Measurements from ENCODE around the gene NECAB2.

Gene NECAB2

GRCh38 chr16:84048270-84048669, 80.2 kb downstream of the NECAB2 start:
- in situ Hi-C loops (cut with MboI; ENCODE audit: low sequenced_read_pairs, unreplicated experiment) = no loop called here
- DNase-seq (ENCODE audit: low spot score) = no peak
- no peak for TF ChIP-seq CTCF (IDR thresholded peaks at IDR 0.05; ENCODE audit: borderline replicate concordance, control extremely low read depth, extremely low read depth, insufficient read depth, missing control alignments)

DNA sequence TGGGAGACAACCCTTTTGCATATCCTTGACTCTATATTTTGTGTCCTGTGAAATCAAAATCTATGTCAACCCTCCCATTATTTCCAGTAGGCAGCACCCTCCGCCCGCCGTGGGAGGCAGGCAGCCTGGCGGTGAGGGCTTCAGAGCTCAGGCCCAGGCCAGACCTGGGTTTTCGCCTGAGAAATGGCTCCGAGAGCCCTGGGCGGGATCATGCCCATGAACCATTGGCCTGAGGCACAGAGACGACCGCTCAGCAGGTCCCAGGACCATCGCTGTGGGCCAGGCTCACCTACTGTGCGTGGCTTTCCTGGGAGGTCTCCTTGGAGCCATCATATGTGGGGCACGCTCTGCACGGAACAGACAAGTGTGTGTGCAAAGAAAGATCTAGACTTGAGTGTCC, 80.8 kb downstream of the NECAB2 start:
- TF ChIP-seq CTCF (IDR thresholded peaks at IDR 0.05; ENCODE audit: borderline replicate concordance, control extremely low read depth, extremely low read depth, insufficient read depth, missing control alignments) = no peak
- in situ Hi-C loops (cut with MboI; ENCODE audit: low sequenced_read_pairs, unreplicated experiment) = no loop called here

GRCh38 chr16:84049403-84050060, 81.5 kb downstream of the NECAB2 start:
- DNase-seq (ENCODE audit: low spot score) = no peak
- in situ Hi-C loops (cut with MboI; ENCODE audit: low sequenced_read_pairs, unreplicated experiment) = loop anchor here (25.0 kb wide), 1 partner anchor 87 kb away; the partner anchor contains the start of genes NECAB2 and OSGIN1
- TF ChIP-seq CTCF (IDR thresholded peaks at IDR 0.05; ENCODE audit: borderline replicate concordance, control extremely low read depth, extremely low read depth, insufficient read depth, missing control alignments) = no peak

More for the DNA sequence above, 80.8 kb downstream of the NECAB2 start:
- DNase-seq (ENCODE audit: low spot score) = no peak

DNA sequence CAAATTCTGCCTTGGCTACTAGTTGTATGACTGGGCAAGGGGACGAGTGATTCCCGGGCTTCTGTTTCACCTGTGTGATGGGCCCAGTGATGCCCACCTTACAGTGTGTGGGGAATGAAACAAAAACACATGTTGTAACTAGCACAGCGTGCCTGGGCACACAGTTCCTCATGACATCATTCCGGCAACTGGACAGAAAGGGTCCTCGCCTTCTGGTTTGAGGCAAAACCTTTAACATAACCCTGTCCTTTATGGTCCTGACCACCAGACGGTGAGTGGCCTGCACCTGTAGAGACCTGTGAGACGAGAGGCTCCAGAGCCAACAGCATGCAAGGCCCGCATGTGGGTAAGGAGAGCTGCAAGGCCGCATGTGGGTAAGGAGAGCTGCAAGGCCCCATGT, 82.3 kb downstream of the NECAB2 start:
- in situ Hi-C loops (cut with MboI; ENCODE audit: low sequenced_read_pairs, unreplicated experiment) = loop anchor here (25.0 kb wide), 1 partner anchor 88 kb away; the partner anchor contains the start of genes NECAB2 and OSGIN1
- DNase-seq (ENCODE audit: low spot score) = no peak
- TF ChIP-seq CTCF (IDR thresholded peaks at IDR 0.05; ENCODE audit: borderline replicate concordance, control extremely low read depth, extremely low read depth, insufficient read depth, missing control alignments) = no peak

DNA sequence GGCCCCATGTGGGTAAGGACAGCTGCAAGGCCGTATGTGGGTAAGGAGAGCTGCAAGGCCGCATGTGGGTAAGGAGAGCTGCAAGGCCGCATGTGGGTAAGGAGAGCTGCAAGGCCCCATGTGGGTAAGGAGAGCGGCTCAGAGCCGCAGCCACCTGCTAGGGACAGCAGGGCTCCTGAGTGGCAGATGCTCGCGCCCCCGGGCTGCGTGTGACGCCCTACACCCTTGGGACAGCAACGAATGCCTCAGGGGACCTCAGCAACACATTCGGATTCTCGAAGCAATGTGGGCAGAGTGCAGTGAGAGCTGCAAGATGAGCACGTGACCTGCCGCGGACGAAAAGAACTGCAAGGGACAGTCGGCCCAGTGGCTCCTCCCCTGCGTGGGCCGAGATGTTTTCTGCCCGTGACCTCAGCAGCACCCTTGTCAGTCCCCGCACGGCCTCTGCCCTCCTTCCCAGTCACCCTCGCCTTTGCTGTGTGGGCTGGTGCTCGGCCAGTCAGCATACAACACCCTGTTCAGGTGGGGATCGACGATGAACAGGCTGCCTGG, 84.1 kb downstream of the NECAB2 start:
- in situ Hi-C loops (cut with MboI; ENCODE audit: low sequenced_read_pairs, unreplicated experiment) = loop anchor here (25.0 kb wide), 1 partner anchor 90 kb away; the partner anchor contains the start of genes NECAB2 and OSGIN1
- TF ChIP-seq CTCF (IDR thresholded peaks at IDR 0.05; ENCODE audit: borderline replicate concordance, control extremely low read depth, extremely low read depth, insufficient read depth, missing control alignments) = no peak
- no peak for DNase-seq (ENCODE audit: low spot score)
